Measurements from ENCODE around the gene MLYCD.

The MLYCD gene

DNA sequence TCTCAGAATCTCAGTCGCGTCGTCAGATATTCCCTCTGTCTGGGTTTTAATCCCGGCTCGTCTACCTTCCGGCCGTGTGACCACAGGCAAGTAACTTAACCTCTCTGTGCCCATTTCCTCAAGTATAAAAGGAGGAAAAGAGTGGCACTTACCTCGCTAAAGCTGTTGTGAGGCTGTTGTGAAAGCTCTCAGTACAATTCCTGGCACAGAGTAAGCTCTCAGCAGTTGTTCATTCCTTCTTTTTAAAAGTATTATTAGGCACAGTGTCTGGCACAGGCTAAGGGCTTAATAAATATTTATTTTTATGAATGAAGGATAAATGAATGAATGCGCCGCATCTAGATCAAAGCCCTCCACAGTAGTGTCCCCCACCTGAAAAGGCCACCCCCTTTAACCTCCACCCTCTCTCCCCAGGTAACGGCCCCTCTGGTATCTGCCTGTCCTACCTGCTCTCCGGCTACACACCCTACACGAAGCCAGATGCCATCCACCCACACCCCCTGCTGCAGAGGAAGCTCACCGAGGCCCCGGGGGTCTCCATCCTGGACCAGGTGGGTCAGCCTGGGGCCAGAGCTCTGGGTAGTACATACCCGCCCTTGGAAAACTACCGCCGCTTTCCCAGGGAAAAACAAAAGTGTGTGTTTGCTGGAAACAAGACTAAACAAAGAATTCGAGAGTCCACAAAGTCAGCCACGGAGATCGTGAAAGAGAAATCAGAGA, 60.1 kb downstream of the MLYCD start:
- peaks cover 22% of the 10 kb centered on the region for H3K27me3 ChIP-seq
- H3K4me3 ChIP-seq (ENCODE audit: low read depth in 1 of 2, low read length in 1 of 2): no peak overlapping the region
- peaks cover 7 to 16% of the 10 kb centered on the region in 2 experiments for H3K4me1 ChIP-seq (ENCODE audit: control insufficient read depth in 1 of 2, insufficient read depth in 1 of 2, low read depth in 1 of 2, low read length in 1 of 2)
- no peak overlapping the region for H3K27ac ChIP-seq
- no peaks in the 10 kb centered on the region for H3K9me3 ChIP-seq
- TF ChIP-seq, protein P1, sequence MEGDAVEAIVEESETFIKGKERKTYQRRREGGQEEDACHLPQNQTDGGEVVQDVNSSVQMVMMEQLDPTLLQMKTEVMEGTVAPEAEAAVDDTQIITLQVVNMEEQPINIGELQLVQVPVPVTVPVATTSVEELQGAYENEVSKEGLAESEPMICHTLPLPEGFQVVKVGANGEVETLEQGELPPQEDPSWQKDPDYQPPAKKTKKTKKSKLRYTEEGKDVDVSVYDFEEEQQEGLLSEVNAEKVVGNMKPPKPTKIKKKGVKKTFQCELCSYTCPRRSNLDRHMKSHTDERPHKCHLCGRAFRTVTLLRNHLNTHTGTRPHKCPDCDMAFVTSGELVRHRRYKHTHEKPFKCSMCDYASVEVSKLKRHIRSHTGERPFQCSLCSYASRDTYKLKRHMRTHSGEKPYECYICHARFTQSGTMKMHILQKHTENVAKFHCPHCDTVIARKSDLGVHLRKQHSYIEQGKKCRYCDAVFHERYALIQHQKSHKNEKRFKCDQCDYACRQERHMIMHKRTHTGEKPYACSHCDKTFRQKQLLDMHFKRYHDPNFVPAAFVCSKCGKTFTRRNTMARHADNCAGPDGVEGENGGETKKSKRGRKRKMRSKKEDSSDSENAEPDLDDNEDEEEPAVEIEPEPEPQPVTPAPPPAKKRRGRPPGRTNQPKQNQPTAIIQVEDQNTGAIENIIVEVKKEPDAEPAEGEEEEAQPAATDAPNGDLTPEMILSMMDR (IDR thresholded peaks at IDR 0.05): no peak
- H3K36me3 ChIP-seq: no peaks in the 10 kb centered on the region

- H3K4me1 ChIP-seq (ENCODE audit: control insufficient read depth in 1 of 2, insufficient read depth in 1 of 2, low read depth in 1 of 2, low read length in 1 of 2): peaks cover 0 to 8% of the 10 kb centered on the region in 2 experiments
- H3K27ac ChIP-seq: no peak overlapping the region
- peaks cover 15% of the 10 kb centered on the region for H3K27me3 ChIP-seq
- TF ChIP-seq, protein P1 (IDR thresholded peaks at IDR 0.05): no peak
- no peaks in the 10 kb centered on the region for H3K9me3 ChIP-seq
- H3K4me3 ChIP-seq (ENCODE audit: low read depth in 1 of 2, low read length in 1 of 2): no peak overlapping the region
- H3K36me3 ChIP-seq: no peaks in the 10 kb centered on the region
Observed at GRCh38 chr16:83959656-83960434, 60.9 kb downstream of the MLYCD start.

DNA sequence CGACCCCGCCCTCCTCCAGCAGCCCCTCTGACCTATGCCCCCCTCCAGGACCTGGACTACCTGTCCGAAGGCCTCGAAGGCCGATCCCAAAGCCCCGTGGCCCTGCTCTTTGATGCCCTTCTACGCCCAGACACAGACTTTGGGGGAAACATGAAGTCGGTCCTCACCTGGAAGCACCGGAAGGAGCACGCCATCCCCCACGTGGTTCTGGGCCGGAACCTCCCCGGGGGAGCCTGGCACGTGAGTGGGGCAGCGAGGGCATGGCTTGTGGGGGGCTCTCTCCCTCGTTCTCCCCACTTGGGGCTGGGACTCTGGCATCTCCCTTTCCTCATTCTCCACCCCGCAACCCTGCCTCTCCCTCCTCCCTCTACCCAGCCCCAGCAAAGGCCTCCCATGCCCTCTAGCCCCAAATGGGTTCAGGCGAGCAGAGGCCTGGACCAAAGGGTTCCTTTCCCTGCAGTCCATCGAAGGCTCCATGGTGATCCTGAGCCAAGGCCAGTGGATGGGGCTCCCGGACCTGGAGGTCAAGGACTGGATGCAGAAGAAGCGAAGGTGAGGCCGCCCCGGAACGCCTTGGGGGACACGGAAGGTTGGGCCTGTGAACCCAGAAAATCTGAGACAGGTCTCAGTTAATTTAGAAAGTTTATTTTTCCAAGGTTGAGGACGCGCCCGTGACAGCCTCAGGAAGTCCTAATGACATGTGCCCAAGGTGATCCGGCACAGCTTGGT, 61.8 kb downstream of the MLYCD start:
- Histone ChIP-seq H3K27ac (no peak overlapping the region), H3K27me3 (peaks cover 7% of the 10 kb centered on the region), H3K4me3 (ENCODE audit: low read depth in 1 of 2, low read length in 1 of 2) (no peak overlapping the region), H3K36me3 (peaks cover 4% of the 10 kb centered on the region), H3K9me3 (no peaks in the 10 kb centered on the region), H3K4me1 (ENCODE audit: control insufficient read depth in 1 of 2, insufficient read depth in 1 of 2, low read depth in 1 of 2, low read length in 1 of 2) (peaks cover 0 to 7% of the 10 kb centered on the region in 2 experiments)
- TF ChIP-seq, protein P1 (IDR thresholded peaks at IDR 0.05): no peak

DNA sequence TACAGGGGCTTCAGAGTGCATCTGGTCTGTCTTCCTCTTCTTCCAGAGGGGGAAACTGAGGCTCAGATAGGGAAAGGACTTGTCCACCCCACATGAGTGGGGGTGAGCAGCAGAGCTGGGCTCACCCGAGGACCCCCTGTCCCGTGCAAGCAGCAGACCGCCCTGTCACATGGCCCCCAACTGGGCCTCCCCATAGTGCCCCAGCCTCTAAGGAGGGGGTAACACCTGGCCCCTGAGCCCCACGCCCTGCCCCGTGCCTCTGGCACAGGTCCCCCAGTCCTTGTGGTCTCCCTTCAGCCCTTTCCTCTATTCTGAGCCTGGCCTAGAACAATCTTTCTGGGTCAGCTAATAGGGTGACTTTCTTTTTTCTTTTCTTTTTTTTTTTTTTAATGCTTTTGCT, 62.7 kb downstream of the MLYCD start:
- H3K9me3 ChIP-seq: no peaks in the 10 kb centered on the region
- H3K4me3 ChIP-seq (ENCODE audit: low read depth in 1 of 2, low read length in 1 of 2): no peak overlapping the region
- H3K4me1 ChIP-seq (ENCODE audit: control insufficient read depth in 1 of 2, insufficient read depth in 1 of 2, low read depth in 1 of 2, low read length in 1 of 2): peaks cover 0 to 4% of the 10 kb centered on the region in 2 experiments
- no peak overlapping the region for H3K27ac ChIP-seq
- H3K27me3 ChIP-seq: no peaks in the 10 kb centered on the region
- H3K36me3 ChIP-seq: peaks cover 4% of the 10 kb centered on the region
- TF ChIP-seq, protein P1 (IDR thresholded peaks at IDR 0.05): no peak

DNA sequence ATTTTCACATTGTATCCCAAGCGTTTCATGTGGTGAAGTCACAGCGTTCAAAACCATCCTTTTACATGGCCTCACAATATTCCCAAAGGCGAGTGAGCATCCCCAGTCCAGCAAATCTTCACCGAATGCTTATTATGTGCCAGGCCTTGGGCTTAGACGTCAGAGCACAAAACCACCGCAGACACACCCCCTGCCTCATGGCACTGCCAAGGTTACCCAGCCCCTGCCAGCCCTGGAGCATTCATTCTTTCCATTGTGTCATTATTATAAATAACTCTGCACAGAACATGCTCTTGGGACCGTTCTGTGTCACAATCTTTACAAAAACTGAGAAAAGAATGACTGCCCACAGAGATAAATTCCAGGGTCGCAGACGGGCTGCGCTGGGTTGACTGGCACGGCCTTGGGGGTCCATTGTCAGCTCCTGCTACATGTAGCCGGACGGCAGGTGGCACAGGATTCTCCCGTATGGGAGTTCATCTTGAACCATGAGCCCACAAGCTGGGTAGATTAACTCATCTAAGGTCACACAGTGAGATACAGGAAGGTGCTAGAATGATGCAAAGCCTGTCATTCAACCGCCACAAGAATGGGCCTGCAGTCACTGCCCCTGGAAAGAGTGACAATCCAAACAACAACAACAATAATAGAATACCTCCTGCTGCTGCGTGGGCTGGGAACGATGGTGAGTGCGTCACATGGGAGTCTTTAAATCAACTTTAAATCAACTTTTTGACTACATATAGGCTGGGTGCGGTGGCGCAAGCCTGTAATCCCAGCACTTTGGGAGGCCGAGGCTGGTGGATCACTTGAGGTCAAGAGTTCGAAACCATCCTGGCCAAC, 64.6 kb downstream of the MLYCD start:
- H3K36me3 ChIP-seq: peaks cover 4% of the 10 kb centered on the region

More for the DNA sequence above, 64.6 kb downstream of the MLYCD start:
- Histone ChIP-seq H3K27ac (no peak overlapping the region), H3K4me3 (ENCODE audit: low read depth in 1 of 2, low read length in 1 of 2) (no peak overlapping the region), H3K4me1 (ENCODE audit: control insufficient read depth in 1 of 2, insufficient read depth in 1 of 2, low read depth in 1 of 2, low read length in 1 of 2) (peaks cover 0 to 4% of the 10 kb centered on the region in 2 experiments), H3K9me3 (no peaks in the 10 kb centered on the region), H3K27me3 (peaks cover 15% of the 10 kb centered on the region)
- TF ChIP-seq, protein P1 (IDR thresholded peaks at IDR 0.05): no peak
